HUES6 (cell line): ENCODE results near the gene DLG5.

Source experiments
- H3K27ac ChIP-seq: 2 replicates; pipeline ENCODE4 v1.7.0; 2013; ENCODE audit warnings: low read depth, mild to moderate bottlenecking, low read length, inconsistent platforms
- H3K27me3 ChIP-seq: 2 replicates; pipeline ENCODE4 v1.6.1; 2013; ENCODE audit warnings: low read length; ENCODE audit not compliant: control insufficient read depth, insufficient read depth
- H3K36me3 ChIP-seq: 2 replicates; pipeline ENCODE4 v1.6.1; 2013; ENCODE audit warnings: low read length; ENCODE audit not compliant: control insufficient read depth, insufficient read depth
- H3K4me1 ChIP-seq: 2 replicates; pipeline ENCODE4 v1.6.1; 2013; ENCODE audit warnings: low read length; ENCODE audit not compliant: control insufficient read depth, insufficient read depth
- H3K4me3 ChIP-seq: 2 replicates; pipeline ENCODE4 v1.5.1; 2013; ENCODE audit warnings: low read depth, low read length
- H3K9ac ChIP-seq: one replicate; pipeline ENCODE4 v1.6.1; 2013; ENCODE audit warnings: mild to moderate bottlenecking, low read length
- H3K9me3 ChIP-seq: 2 replicates; pipeline ENCODE4 v1.6.1; 2013; ENCODE audit warnings: low read depth, low read length; ENCODE audit not compliant: control insufficient read depth, insufficient read depth

The DLG5 gene

GRCh38 chr10:77943121-77943901 is 16.8 kb upstream of the DLG5 start:
- H3K27me3 ChIP-seq: no peaks in the 10 kb centered on the region
- peaks cover 29% of the 10 kb centered on the region for H3K4me1 ChIP-seq
- peak overlapping the region; percentile 71 for H3K9ac ChIP-seq
- no peaks in the 10 kb centered on the region for H3K9me3 ChIP-seq
- H3K27ac ChIP-seq: peak overlapping the region; percentile 65; the same call in 1 of the 2 replicates
- H3K4me3 ChIP-seq: peak overlapping the region; percentile 2; the same call in 1 of the 2 replicates
- H3K36me3 ChIP-seq: no peaks in the 10 kb centered on the region

- no peaks in the 10 kb centered on the region for H3K27me3 ChIP-seq
- H3K4me3 ChIP-seq: no peak overlapping the region
- no peak overlapping the region for H3K27ac ChIP-seq
- no peaks in the 10 kb centered on the region for H3K9me3 ChIP-seq
- H3K9ac ChIP-seq: no peak overlapping the region
- no peaks in the 10 kb centered on the region for H3K36me3 ChIP-seq
- H3K4me1 ChIP-seq: peaks cover 34% of the 10 kb centered on the region
These were observed 15.2 kb upstream of the DLG5 start for GRCh38 chr10:77941790-77942189.

- Histone ChIP-seq H3K4me3 (no peak overlapping the region), H3K9ac (no peak overlapping the region), H3K27ac (no peak overlapping the region; the same call in 1 of the 2 replicates), H3K4me1 (peaks cover 35% of the 10 kb centered on the region), H3K27me3 (no peaks in the 10 kb centered on the region), H3K9me3 (no peaks in the 10 kb centered on the region), H3K36me3 (no peaks in the 10 kb centered on the region)
These were observed 14.1 kb upstream of the DLG5 start for GRCh38 chr10:77940627-77941026.

GRCh38 chr10:77940225-77940624 is 13.7 kb upstream of the DLG5 start:
- no peak overlapping the region for H3K27ac ChIP-seq

GRCh38 chr10:77939561-77940001 is 13.0 kb upstream of the DLG5 start:
- Histone ChIP-seq H3K4me3 (no peak overlapping the region), H3K9me3 (no peaks in the 10 kb centered on the region), H3K27me3 (no peaks in the 10 kb centered on the region), H3K27ac (no peak overlapping the region), H3K36me3 (no peaks in the 10 kb centered on the region), H3K9ac (no peak overlapping the region), H3K4me1 (peaks cover 35% of the 10 kb centered on the region)

More at GRCh38 chr10:77940225-77940624, 13.7 kb upstream of the DLG5 start:
- no peaks in the 10 kb centered on the region for H3K36me3 ChIP-seq
- peaks cover 35% of the 10 kb centered on the region for H3K4me1 ChIP-seq
- H3K4me3 ChIP-seq: no peak overlapping the region
- H3K9me3 ChIP-seq: no peaks in the 10 kb centered on the region
- H3K27me3 ChIP-seq: no peaks in the 10 kb centered on the region
- H3K9ac ChIP-seq: no peak overlapping the region

- H3K27me3 ChIP-seq: no peaks in the 10 kb centered on the region
- no peak overlapping the region for H3K9ac ChIP-seq
- peaks cover 27% of the 10 kb centered on the region for H3K4me1 ChIP-seq
- no peaks in the 10 kb centered on the region for H3K36me3 ChIP-seq
- H3K9me3 ChIP-seq: no peaks in the 10 kb centered on the region
- H3K27ac ChIP-seq: no peak overlapping the region
- no peak overlapping the region for H3K4me3 ChIP-seq
These were observed 10.4 kb upstream of the DLG5 start for GRCh38 chr10:77936697-77937567.

- 0 out of 2 replicates have a peak, but pooled peaks cover 6% of the 10 kb centered on the region for H3K9me3 ChIP-seq
- peaks cover 6% of the 10 kb centered on the region for H3K27me3 ChIP-seq
- no peak overlapping the region for H3K27ac ChIP-seq
- no peak overlapping the region for H3K4me3 ChIP-seq
- H3K4me1 ChIP-seq: peaks cover 15% of the 10 kb centered on the region
- no peaks in the 10 kb centered on the region for H3K36me3 ChIP-seq
- H3K9ac ChIP-seq: no peak overlapping the region
These were observed 5.6 kb upstream of the DLG5 start for GRCh38 chr10:77932016-77932715.

GRCh38 chr10:77927402-77928246 is 1.1 kb upstream of the DLG5 start:
- H3K4me3 ChIP-seq: peak overlapping the region; percentile 91
- peaks cover 7% of the 10 kb centered on the region for H3K36me3 ChIP-seq
- H3K27ac ChIP-seq: peak overlapping the region; percentile 49; the same call in 1 of the 2 replicates
- H3K9me3 ChIP-seq: 0 out of 2 replicates have a peak, but pooled peaks cover 6% of the 10 kb centered on the region
- peak overlapping the region; percentile 96 for H3K9ac ChIP-seq
- peaks cover 32% of the 10 kb centered on the region for H3K4me1 ChIP-seq
- peaks cover 6% of the 10 kb centered on the region for H3K27me3 ChIP-seq

GRCh38 chr10:77925795-77926565 is 575 bp downstream of the DLG5 start:
- Histone ChIP-seq H3K4me3 (peak overlapping the region; percentile 91), H3K9me3 (0 out of 2 replicates have a peak, but pooled peaks cover 6% of the 10 kb centered on the region), H3K27ac (peak overlapping the region; percentile 59; the same call in 1 of the 2 replicates), H3K27me3 (peaks cover 6% of the 10 kb centered on the region), H3K9ac (peak overlapping the region; percentile 96), H3K4me1 (peaks cover 43% of the 10 kb centered on the region), H3K36me3 (peaks cover 8% of the 10 kb centered on the region)
